H9 (cell line): Measurements from ENCODE around the gene CADM1. TPM values are rescaled to one million over a fixed set of nuclear protein-coding genes. Genes with fewer than 3 reads are reported as not detected.

Source experiments
- DNase-seq: peaks from one replicate; pipeline ENCODE4 v3.0.0-alpha.2; 2017
- H2AFZ ChIP-seq: one replicate; pipeline ENCODE4 v1.6.1; 2013; ENCODE audit warnings: mild to moderate bottlenecking, low read length, control low read depth, moderate library complexity
- H2AK5ac ChIP-seq: 2 replicates; pipeline ENCODE4 v1.6.1; 2013; ENCODE audit warnings: low read length, control low read depth, mixed read lengths; ENCODE audit not compliant: insufficient read length
- H2BK120ac ChIP-seq: one replicate; pipeline ENCODE4 v1.6.1; 2013; ENCODE audit warnings: low read depth, mild to moderate bottlenecking, low read length, control low read depth, inconsistent platforms; ENCODE audit not compliant: poor library complexity, severe bottlenecking
- H2BK12ac ChIP-seq: 2 replicates; pipeline ENCODE4 v1.6.1; 2013; ENCODE audit warnings: low read length, control low read depth, mixed read lengths, low read depth; ENCODE audit not compliant: insufficient read length
- H2BK15ac ChIP-seq: 2 replicates; pipeline ENCODE4 v1.6.1; 2013; ENCODE audit warnings: low read depth, low read length, control low read depth
- H2BK20ac ChIP-seq: one replicate; pipeline ENCODE4 v1.6.1; 2013; ENCODE audit warnings: low read depth, mild to moderate bottlenecking, low read length, control low read depth, inconsistent platforms; ENCODE audit not compliant: poor library complexity, severe bottlenecking
- H2BK5ac ChIP-seq: 2 replicates; pipeline ENCODE4 v1.6.1; 2013; ENCODE audit warnings: low read length, control low read depth, mixed read lengths; ENCODE audit not compliant: insufficient read length
- H3K14ac ChIP-seq: 2 replicates; pipeline ENCODE4 v1.6.1; 2013; ENCODE audit warnings: low read length, control low read depth; ENCODE audit not compliant: insufficient read depth
- H3K18ac ChIP-seq: 2 replicates; pipeline ENCODE4 v1.6.1; 2013; ENCODE audit warnings: low read depth, mild to moderate bottlenecking, mixed read lengths, low read length, control low read depth; ENCODE audit not compliant: insufficient read length
- H3K23ac ChIP-seq: 2 replicates; pipeline ENCODE4 v1.6.1; 2013; ENCODE audit warnings: low read length, control low read depth, mixed read lengths, low read depth; ENCODE audit not compliant: insufficient read length
- H3K23me2 ChIP-seq: 2 replicates; pipeline ENCODE4 v1.6.1; 2013; ENCODE audit warnings: low read depth, mild to moderate bottlenecking, mixed read lengths, low read length, control low read depth; ENCODE audit not compliant: insufficient read length, poor library complexity, severe bottlenecking
- H3K27ac ChIP-seq: 2 replicates; pipeline ENCODE4 v1.5.1; 2013; ENCODE audit warnings: low read length, control low read depth, mixed read lengths, low read depth; ENCODE audit not compliant: insufficient read length
- H3K27me3 ChIP-seq: 2 replicates; pipeline ENCODE4 v1.6.1; 2013; ENCODE audit warnings: low read length, control low read depth, inconsistent platforms; ENCODE audit not compliant: insufficient read depth
- H3K4ac ChIP-seq: 2 replicates; pipeline ENCODE4 v1.6.1; 2013; ENCODE audit warnings: low read depth, mild to moderate bottlenecking, control low read depth, inconsistent platforms, low read length, moderate library complexity
- H3K4me1 ChIP-seq: 2 replicates; pipeline ENCODE4 v1.6.1; 2013; ENCODE audit warnings: low read length, control low read depth, inconsistent platforms; ENCODE audit not compliant: insufficient read depth
- H3K4me2 ChIP-seq: 2 replicates; pipeline ENCODE4 v1.6.1; 2013; ENCODE audit warnings: low read length, control low read depth, mixed read lengths; ENCODE audit not compliant: insufficient read length, insufficient read depth
- H3K56ac ChIP-seq: 2 replicates; pipeline ENCODE4 v1.6.1; 2013; ENCODE audit warnings: low read depth, mild to moderate bottlenecking, mixed read lengths, low read length, control low read depth; ENCODE audit not compliant: insufficient read length
- H3K79me1 ChIP-seq: 2 replicates; pipeline ENCODE4 v1.6.1; 2013; ENCODE audit warnings: low read depth, mild to moderate bottlenecking, moderate library complexity, low read length, control low read depth, inconsistent platforms; ENCODE audit not compliant: insufficient read depth, poor library complexity, severe bottlenecking
- H3K79me2 ChIP-seq: 2 replicates; pipeline ENCODE4 v1.6.1; 2013; ENCODE audit warnings: low read length, control low read depth, inconsistent platforms; ENCODE audit not compliant: insufficient read depth
- H3K9ac ChIP-seq: 2 replicates; pipeline ENCODE4 v1.6.1; 2013; ENCODE audit warnings: low read length, control low read depth, mixed read lengths; ENCODE audit not compliant: insufficient read length; ENCODE audit errors: extremely low read depth
- H3K9me3 ChIP-seq: one replicate; pipeline ENCODE4 v1.6.1; 2013; ENCODE audit warnings: low read depth, low read length, inconsistent platforms; ENCODE audit not compliant: control insufficient read depth
- H3T11ph ChIP-seq: one replicate; pipeline ENCODE4 v1.6.1; 2013; ENCODE audit warnings: mild to moderate bottlenecking, low read length, control low read depth, inconsistent platforms
- H4K20me1 ChIP-seq: one replicate; pipeline ENCODE4 v1.6.1; 2013; ENCODE audit not compliant: control insufficient read depth, insufficient read length, insufficient read depth
- H4K5ac ChIP-seq: 2 replicates; pipeline ENCODE4 v1.6.1; 2013; ENCODE audit warnings: low read depth, mild to moderate bottlenecking, mixed read lengths, low read length, control low read depth; ENCODE audit not compliant: insufficient read length
- H4K8ac ChIP-seq: replicated peaks from 2 replicates; pipeline ENCODE4 v1.6.1; 2013; ENCODE audit warnings: low read length, control low read depth, mixed read lengths, low read depth; ENCODE audit not compliant: insufficient read length
- H4K91ac ChIP-seq: 2 replicates; pipeline ENCODE4 v1.6.1; 2013; ENCODE audit warnings: low read depth, mild to moderate bottlenecking, moderate library complexity, mixed read lengths, low read length, control low read depth; ENCODE audit not compliant: insufficient read length
- H3K27ac Mint-ChIP-seq, 3 experiments: 2 replicates in 2 of 3; 3 replicates in 1 of 3; pipeline ENCODE4 v1.8.0; 2020 to 2021; ENCODE audit warnings: mixed read lengths in 3 of 3, mild to moderate bottlenecking in 1 of 3, moderate library complexity in 1 of 3
- H3K27me3 Mint-ChIP-seq: 2 replicates; pipeline ENCODE4 v1.8.0; 2021; ENCODE audit warnings: low read depth, mild to moderate bottlenecking, moderate library complexity, mixed read lengths
- H3K36me3 Mint-ChIP-seq, 3 experiments: 2 replicates in 2 of 3; 3 replicates in 1 of 3; pipeline ENCODE4 v1.8.0; 2020 to 2021; ENCODE audit warnings: low read depth in 3 of 3, mixed read lengths in 3 of 3; ENCODE audit not compliant: insufficient read depth in 1 of 3
- H3K4me1 Mint-ChIP-seq, 2 experiments: 2 replicates each; pipeline ENCODE4 v1.8.0; 2020; ENCODE audit warnings: mixed read lengths in 2 of 2
- H3K4me3 Mint-ChIP-seq, 2 experiments: 2 replicates in 1 of 2; 3 replicates in 1 of 2; pipeline ENCODE4 v1.8.0; 2020 to 2021; ENCODE audit warnings: mild to moderate bottlenecking in 2 of 2, mixed read lengths in 2 of 2, moderate library complexity in 1 of 2
- H3K9me3 Mint-ChIP-seq, 2 experiments: 2 replicates in 1 of 2; 3 replicates in 1 of 2; pipeline ENCODE4 v1.8.0; 2020; ENCODE audit warnings: mild to moderate bottlenecking in 2 of 2, mixed read lengths in 2 of 2, moderate library complexity in 1 of 2
- whole genome bisulfite sequencing: extraction: QIAGEN DNeasy Blood & Tissue Kit; methylation state at CpG from one replicate; pipeline ENCODE4 v1.1.7; 2013; ENCODE audit warnings: missing lambda C conversion rate, low lambda C conversion rate, mixed read lengths; ENCODE audit not compliant: insufficient read length; ENCODE audit errors: extremely low coverage; 5-methylcytosine and 5-hydroxymethylcytosine counted together
- total RNA-seq: library from RNA; stranded (reverse); gene quantifications from 2 replicates; pipeline ENCODE4 v1.2.1, GENCODE V29; 2021
- TF ChIP-seq, protein P1 (sequence below): fragments of 200-600 bp; sonication (generic); conservative IDR thresholded peaks from 3 replicates; pipeline ENCODE4 v1.8.0; 2021; ENCODE audit warnings: antibody characterized with exemption, mild to moderate bottlenecking

The CADM1 gene
- total RNA-seq, 1 experiment from 2014 or later = 11.9 TPM

DNA sequence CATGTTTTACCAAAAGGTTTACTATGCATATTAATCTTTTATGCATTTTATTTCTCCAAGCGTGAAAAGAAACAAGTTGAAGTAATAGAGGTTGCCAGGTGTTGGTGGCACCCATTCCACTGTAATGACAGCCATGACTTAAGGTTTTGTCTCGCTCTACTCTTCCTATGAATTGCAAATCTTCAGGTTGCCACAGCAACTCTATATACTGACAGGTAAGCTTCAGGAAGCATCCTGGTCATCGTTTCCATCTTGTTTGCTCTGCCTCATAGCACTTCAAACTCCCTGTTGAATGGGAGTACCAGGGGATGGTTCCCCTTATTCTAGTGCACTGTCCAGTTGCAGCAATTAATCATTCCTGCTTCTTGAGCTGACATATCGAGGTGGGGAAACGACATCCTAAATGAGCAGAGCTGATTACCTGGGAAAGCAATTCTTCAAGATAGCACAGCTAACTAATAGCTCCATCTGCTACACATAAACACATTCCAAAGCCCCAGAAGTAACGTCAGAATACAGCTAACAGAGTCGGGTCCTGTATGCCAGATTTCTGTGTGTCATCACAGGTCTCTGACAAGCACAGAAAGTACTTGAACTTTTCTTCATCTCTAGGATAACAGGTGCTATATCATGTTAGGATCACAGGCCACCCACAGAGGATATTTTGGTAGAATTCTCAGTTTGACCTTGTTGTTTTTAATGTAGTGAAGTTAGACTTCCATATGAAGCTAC lies 80.3 kb downstream of the CADM1 start:
- H3K4me2 ChIP-seq = no peak overlapping the region
- H3K27ac ChIP-seq = no peak overlapping the region
- no peak overlapping the region for H4K91ac ChIP-seq
- TF ChIP-seq, protein P1, sequence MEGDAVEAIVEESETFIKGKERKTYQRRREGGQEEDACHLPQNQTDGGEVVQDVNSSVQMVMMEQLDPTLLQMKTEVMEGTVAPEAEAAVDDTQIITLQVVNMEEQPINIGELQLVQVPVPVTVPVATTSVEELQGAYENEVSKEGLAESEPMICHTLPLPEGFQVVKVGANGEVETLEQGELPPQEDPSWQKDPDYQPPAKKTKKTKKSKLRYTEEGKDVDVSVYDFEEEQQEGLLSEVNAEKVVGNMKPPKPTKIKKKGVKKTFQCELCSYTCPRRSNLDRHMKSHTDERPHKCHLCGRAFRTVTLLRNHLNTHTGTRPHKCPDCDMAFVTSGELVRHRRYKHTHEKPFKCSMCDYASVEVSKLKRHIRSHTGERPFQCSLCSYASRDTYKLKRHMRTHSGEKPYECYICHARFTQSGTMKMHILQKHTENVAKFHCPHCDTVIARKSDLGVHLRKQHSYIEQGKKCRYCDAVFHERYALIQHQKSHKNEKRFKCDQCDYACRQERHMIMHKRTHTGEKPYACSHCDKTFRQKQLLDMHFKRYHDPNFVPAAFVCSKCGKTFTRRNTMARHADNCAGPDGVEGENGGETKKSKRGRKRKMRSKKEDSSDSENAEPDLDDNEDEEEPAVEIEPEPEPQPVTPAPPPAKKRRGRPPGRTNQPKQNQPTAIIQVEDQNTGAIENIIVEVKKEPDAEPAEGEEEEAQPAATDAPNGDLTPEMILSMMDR = no peak
- H3K4me1 ChIP-seq = peaks cover 3% of the 10 kb centered on the region; the same call in 1 of the 2 replicates
- H3K23ac ChIP-seq = no peak overlapping the region
- H3T11ph ChIP-seq = no peak overlapping the region
- H3K4me3 Mint-ChIP-seq = no peak overlapping the region
- no peak overlapping the region for H2BK5ac ChIP-seq
- H4K5ac ChIP-seq = no peak overlapping the region
- no peak overlapping the region for H2AFZ ChIP-seq
- H3K27ac Mint-ChIP-seq = no peak overlapping the region
- no peak overlapping the region for H3K56ac ChIP-seq
- H3K9me3 Mint-ChIP-seq = no peaks in the 10 kb centered on the region
- H2BK15ac ChIP-seq = no peak overlapping the region
- H3K9me3 ChIP-seq = no peaks in the 10 kb centered on the region
- H3K14ac ChIP-seq = no peak overlapping the region
- H3K9ac ChIP-seq = no peak overlapping the region
- no peak overlapping the region for H2BK20ac ChIP-seq
- peaks cover 26 to 38% of the 10 kb centered on the region in 2 experiments for H3K4me1 Mint-ChIP-seq
- H3K27me3 Mint-ChIP-seq = no peaks in the 10 kb centered on the region; the same call in 1 of the 2 replicates
- no peak overlapping the region for H3K18ac ChIP-seq
- no peak overlapping the region for H2AK5ac ChIP-seq
- H4K20me1 ChIP-seq = no peaks in the 10 kb centered on the region
- H2BK120ac ChIP-seq = no peak overlapping the region
- H4K8ac ChIP-seq = no peak overlapping the region
- no peaks in the 10 kb centered on the region for H3K79me1 ChIP-seq
- H3K79me2 ChIP-seq = no peaks in the 10 kb centered on the region
- no peaks in the 10 kb centered on the region for H3K23me2 ChIP-seq
- H3K36me3 Mint-ChIP-seq = no peaks in the 10 kb centered on the region
- no peaks in the 10 kb centered on the region for H3K27me3 ChIP-seq
- H3K4ac ChIP-seq = no peak overlapping the region
- H2BK12ac ChIP-seq = no peak overlapping the region
- WGBS = no CpG with 5 or more reads among the region's 7 CpGs
- no peak for DNase-seq
